Endodermal cell (in vitro differentiated cells): Measurements from ENCODE around the gene ZSCAN18. TPM values are rescaled to one million over a fixed set of nuclear protein-coding genes. Genes with fewer than 3 reads are reported as not detected.
A peak's percentile ranks its signal among the peaks of the same experiment; 100 is the strongest.

ENCODE experiments used
- DNase-seq: peaks from one replicate; pipeline ENCODE4 v3.0.0-alpha.2; 2017
- H3K27ac ChIP-seq: 2 replicates; pipeline ENCODE4 v1.5.1; 2013; ENCODE audit warnings: mild to moderate bottlenecking, low read depth, low read length, moderate library complexity
- H3K27me3 ChIP-seq: 2 replicates; pipeline ENCODE4 v1.6.1; 2013; ENCODE audit warnings: mild to moderate bottlenecking, low read length, moderate library complexity; ENCODE audit not compliant: insufficient read depth, control insufficient read depth, poor library complexity, severe bottlenecking
- H3K36me3 ChIP-seq: 2 replicates; pipeline ENCODE4 v1.7.0; 2013; ENCODE audit warnings: mild to moderate bottlenecking, low read length, moderate library complexity; ENCODE audit not compliant: control insufficient read depth, insufficient read depth
- H3K4me1 ChIP-seq: one replicate; pipeline ENCODE4 v1.7.0; 2013; ENCODE audit warnings: low read length; ENCODE audit not compliant: control insufficient read depth, insufficient read depth
- H3K4me3 ChIP-seq: 2 replicates; pipeline ENCODE4 v1.5.1; 2013; ENCODE audit warnings: mild to moderate bottlenecking, low read length, moderate library complexity
- H3K9ac ChIP-seq: 2 replicates; pipeline ENCODE4 v1.6.1; 2013; ENCODE audit warnings: mild to moderate bottlenecking, low read length, moderate library complexity; ENCODE audit not compliant: poor library complexity, severe bottlenecking; ENCODE audit errors: extremely low read depth
- H3K9me3 ChIP-seq: 2 replicates; pipeline ENCODE4 v1.6.1; 2013; ENCODE audit warnings: mild to moderate bottlenecking, low read length, moderate library complexity; ENCODE audit not compliant: control insufficient read depth
- H3K27ac Mint-ChIP-seq: 2 replicates; pipeline ENCODE4 v1.8.0; 2020; ENCODE audit warnings: mixed read lengths
- H3K27me3 Mint-ChIP-seq: 2 replicates; pipeline ENCODE4 v1.8.0; 2021; ENCODE audit warnings: mild to moderate bottlenecking, mixed read lengths; ENCODE audit not compliant: insufficient read depth
- H3K36me3 Mint-ChIP-seq: 2 replicates; pipeline ENCODE4 v1.8.0; 2020; ENCODE audit warnings: low read depth, mixed read lengths
- H3K4me1 Mint-ChIP-seq: 2 replicates; pipeline ENCODE4 v1.8.0; 2020; ENCODE audit warnings: mixed read lengths
- H3K4me3 Mint-ChIP-seq: 2 replicates; pipeline ENCODE4 v1.8.0; 2020; ENCODE audit warnings: mild to moderate bottlenecking, moderate library complexity, mixed read lengths
- H3K9me3 Mint-ChIP-seq: 2 replicates; pipeline ENCODE4 v1.8.0; 2020; ENCODE audit warnings: mild to moderate bottlenecking, mixed read lengths
- WGBS, 2 experiments: methylation state at CpG; one replicate each; pipeline versions ENCODE4 v1.1.5 to v1.1.7; 2013; ENCODE audit warnings: missing lambda C conversion rate in 2 of 2, mixed read lengths in 1 of 2; ENCODE audit not compliant: insufficient coverage in 1 of 2, insufficient read length in 1 of 2; 5-methylcytosine and 5-hydroxymethylcytosine counted together
- total RNA-seq, 2 donors: library from RNA; stranded (reverse); fragmentation: NEBNext Ultra II Directional in 1 of 2; extraction: Animal tissue kit (Norgen Biotek cat#: 25700) in 1 of 2; gene quantifications; 2 replicates in 1 of 2; 3 replicates in 1 of 2; pipeline ENCODE4 v1.2.1, GENCODE V29; 2021
- TF ChIP-seq, protein P1 (sequence below): fragments of 200-600 bp; sonication (generic); conservative IDR thresholded peaks from 2 replicates; pipeline ENCODE4 v1.5.0; 2021; ENCODE audit warnings: antibody characterized with exemption, mild to moderate bottlenecking

ZSCAN18 gene
- total RNA-seq, 2 donors from 2014 or later, result 68.2 to 112 TPM

GRCh38 chr19:58038688-58039204, 59.3 kb downstream of the ZSCAN18 start:
- no peaks in the 10 kb centered on the region for H3K27me3 ChIP-seq
- H3K27ac ChIP-seq, result no peak overlapping the region
- H3K4me1 ChIP-seq, result no peaks in the 10 kb centered on the region
- H3K4me3 Mint-ChIP-seq, result no peak overlapping the region
- H3K36me3 ChIP-seq, result no peaks in the 10 kb centered on the region
- no peak overlapping the region for H3K9ac ChIP-seq
- H3K4me1 Mint-ChIP-seq, result no peaks in the 10 kb centered on the region
- H3K4me3 ChIP-seq, result no peak overlapping the region
- peak; percentile 53 for DNase-seq
- no peak overlapping the region for H3K27ac Mint-ChIP-seq
- WGBS, 2 experiments, result 60 to 69% methylated on average over 5 to 8 of the region's 8 CpGs
- peaks cover 14% of the 10 kb centered on the region for H3K36me3 Mint-ChIP-seq
- no peaks in the 10 kb centered on the region for H3K9me3 ChIP-seq
- TF ChIP-seq, protein P1, sequence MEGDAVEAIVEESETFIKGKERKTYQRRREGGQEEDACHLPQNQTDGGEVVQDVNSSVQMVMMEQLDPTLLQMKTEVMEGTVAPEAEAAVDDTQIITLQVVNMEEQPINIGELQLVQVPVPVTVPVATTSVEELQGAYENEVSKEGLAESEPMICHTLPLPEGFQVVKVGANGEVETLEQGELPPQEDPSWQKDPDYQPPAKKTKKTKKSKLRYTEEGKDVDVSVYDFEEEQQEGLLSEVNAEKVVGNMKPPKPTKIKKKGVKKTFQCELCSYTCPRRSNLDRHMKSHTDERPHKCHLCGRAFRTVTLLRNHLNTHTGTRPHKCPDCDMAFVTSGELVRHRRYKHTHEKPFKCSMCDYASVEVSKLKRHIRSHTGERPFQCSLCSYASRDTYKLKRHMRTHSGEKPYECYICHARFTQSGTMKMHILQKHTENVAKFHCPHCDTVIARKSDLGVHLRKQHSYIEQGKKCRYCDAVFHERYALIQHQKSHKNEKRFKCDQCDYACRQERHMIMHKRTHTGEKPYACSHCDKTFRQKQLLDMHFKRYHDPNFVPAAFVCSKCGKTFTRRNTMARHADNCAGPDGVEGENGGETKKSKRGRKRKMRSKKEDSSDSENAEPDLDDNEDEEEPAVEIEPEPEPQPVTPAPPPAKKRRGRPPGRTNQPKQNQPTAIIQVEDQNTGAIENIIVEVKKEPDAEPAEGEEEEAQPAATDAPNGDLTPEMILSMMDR, result no peak
- peaks cover 42% of the 10 kb centered on the region for H3K27me3 Mint-ChIP-seq
- H3K9me3 Mint-ChIP-seq, result peaks cover 71% of the 10 kb centered on the region

DNA sequence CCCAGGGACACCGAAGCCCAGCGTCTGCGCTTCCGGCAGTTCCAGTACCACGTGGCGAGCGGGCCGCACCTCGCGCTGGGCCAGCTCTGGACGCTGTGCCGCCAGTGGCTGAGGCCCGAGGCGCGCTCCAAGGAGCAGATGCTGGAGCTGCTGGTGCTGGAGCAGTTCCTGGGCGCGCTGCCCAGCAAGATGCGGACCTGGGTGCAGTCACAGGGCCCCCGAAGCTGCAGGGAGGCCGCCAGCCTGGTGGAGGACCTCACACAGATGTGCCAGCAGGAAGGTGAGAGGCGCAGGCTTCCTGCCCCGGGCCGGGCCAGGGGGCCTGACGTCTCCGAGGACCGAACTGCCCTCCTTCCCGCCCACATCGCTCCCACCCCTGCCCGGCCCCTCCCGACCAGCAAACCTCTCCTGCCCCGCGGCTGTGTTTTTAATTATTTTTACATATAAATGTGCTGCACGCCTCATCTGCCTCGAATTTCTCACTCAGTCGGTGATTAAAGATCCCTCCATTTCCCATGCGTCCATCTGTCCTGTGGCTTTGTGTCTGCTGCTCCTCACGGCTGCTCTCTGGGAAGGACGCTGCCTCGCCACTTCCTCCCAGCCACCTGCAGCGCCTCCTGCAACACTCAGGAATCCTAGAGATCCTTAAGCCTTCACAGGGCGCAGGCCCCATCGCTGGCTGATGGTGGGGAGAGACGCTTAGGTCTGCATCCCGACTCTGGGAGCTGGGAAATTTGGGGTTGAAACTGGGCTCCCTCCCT, 59.9 kb downstream of the ZSCAN18 start:
- DNase-seq, result peak; percentile 69
- Mint-ChIP-seq H3K4me1 (no peaks in the 10 kb centered on the region), H3K4me3 (no peak overlapping the region), H3K36me3 (peaks cover 12% of the 10 kb centered on the region), H3K27ac (no peak overlapping the region), H3K27me3 (peaks cover 40% of the 10 kb centered on the region), H3K9me3 (peaks cover 71% of the 10 kb centered on the region)
- 82 to 84% methylated on average over 20 to 44 of the region's 44 CpGs for WGBS, 2 experiments
- TF ChIP-seq, protein P1, result no peak
- peaks cover 3% of the 10 kb centered on the region for H3K9me3 ChIP-seq
- H3K4me1 ChIP-seq, result no peaks in the 10 kb centered on the region
- H3K36me3 ChIP-seq, result no peaks in the 10 kb centered on the region
- no peak overlapping the region for H3K4me3 ChIP-seq
- H3K9ac ChIP-seq, result no peak overlapping the region
- H3K27me3 ChIP-seq, result no peaks in the 10 kb centered on the region
- H3K27ac ChIP-seq, result no peak overlapping the region

DNA sequence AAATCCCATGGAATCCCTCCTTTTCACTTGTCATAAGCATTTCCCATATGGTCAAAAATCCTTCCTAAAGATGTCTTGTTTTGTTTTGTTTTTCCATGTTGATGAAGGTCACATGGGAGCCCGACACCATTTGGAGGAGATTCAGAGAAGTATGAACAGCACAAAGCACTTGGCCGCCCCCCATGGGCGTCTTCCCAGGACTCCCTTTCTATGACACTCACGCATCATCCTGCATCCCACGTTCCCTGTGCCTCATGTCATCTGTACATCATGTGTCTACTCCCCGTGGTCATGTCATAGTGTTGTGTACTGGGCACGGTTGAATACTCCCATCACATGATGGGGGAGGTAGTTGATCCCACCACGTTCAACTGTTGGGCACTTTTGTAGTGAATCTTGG, 62.2 kb downstream of the ZSCAN18 start:
- peaks cover 12% of the 10 kb centered on the region for H3K36me3 Mint-ChIP-seq
- no peaks in the 10 kb centered on the region for H3K4me1 Mint-ChIP-seq
- Histone ChIP-seq H3K4me1 (no peaks in the 10 kb centered on the region), H3K9ac (no peak overlapping the region), H3K27ac (no peak overlapping the region), H3K4me3 (no peak overlapping the region), H3K36me3 (no peaks in the 10 kb centered on the region), H3K9me3 (peaks cover 14% of the 10 kb centered on the region), H3K27me3 (no peaks in the 10 kb centered on the region)
- peaks cover 60% of the 10 kb centered on the region for H3K9me3 Mint-ChIP-seq
- H3K27me3 Mint-ChIP-seq, result peaks cover 30% of the 10 kb centered on the region
- no peak overlapping the region for H3K27ac Mint-ChIP-seq
- WGBS, 2 experiments, result 62 to 70% methylated on average over 8 of the region's 8 CpGs
- DNase-seq, result no peak
- peak overlapping the region; percentile 67 for H3K4me3 Mint-ChIP-seq
- TF ChIP-seq, protein P1, result no peak
